Measurements from ENCODE around the gene TBC1D24.

- no peak for TF ChIP-seq MAX (CRISPR knock-in tag; IDR thresholded peaks at IDR 0.05)
- no peak for TF ChIP-seq PRMT5 (CRISPR knock-in tag; IDR thresholded peaks at IDR 0.05)
- no peak for TF ChIP-seq CTCF (IDR thresholded peaks at IDR 0.05 in 2 of 3, conservative IDR thresholded peaks at IDR 0.05 in 1 of 3; ENCODE audit: insufficient read depth in 2 of 3, low read depth in 1 of 3, low read length in 3 of 3)
Measured at GRCh38 chr16:2468233-2468724, 6.6 kb upstream of the TBC1D24 start.
